Measurements from ENCODE around the gene SELENON. TPM values are rescaled to one million over a fixed set of nuclear protein-coding genes. Genes with fewer than 3 reads are reported as not detected.

The SELENON gene
- total RNA-seq, 1 experiment from 2014 or later = 90.9 TPM

GRCh38 chr1:25836695-25837094, 36.7 kb downstream of the SELENON start:
- no peak overlapping the region for H3K56ac ChIP-seq (ENCODE audit: insufficient read length, low read depth, low read length)
- no peak overlapping the region for H4K91ac ChIP-seq (ENCODE audit: insufficient read length, low read depth, low read length)
- no peak overlapping the region for H2BK5ac ChIP-seq (ENCODE audit: insufficient read length, low read length)
- no peak overlapping the region for H4K8ac ChIP-seq (replicated peaks; ENCODE audit: insufficient read length, low read depth, low read length)
- no peak overlapping the region for H3T11ph ChIP-seq (ENCODE audit: low read length)
- DNase-seq = no peak
- no peak overlapping the region for H3K9ac ChIP-seq (ENCODE audit: extremely low read depth, insufficient read length, low read length)
- H3K23ac ChIP-seq (ENCODE audit: insufficient read length, low read depth, low read length) = no peak overlapping the region
- no peak overlapping the region for H2BK20ac ChIP-seq (ENCODE audit: low read depth, low read length, poor library complexity, severe bottlenecking)
- no peak overlapping the region for H3K4me3 Mint-ChIP-seq
- no peaks in the 10 kb centered on the region for H3K27me3 ChIP-seq (ENCODE audit: insufficient read depth, low read length)
- H3K27ac ChIP-seq (ENCODE audit: insufficient read length, low read depth, low read length) = no peak overlapping the region
- H4K5ac ChIP-seq (ENCODE audit: insufficient read length, low read depth, low read length) = no peak overlapping the region
- H3K4ac ChIP-seq (ENCODE audit: low read depth, low read length) = no peak overlapping the region
- H3K23me2 ChIP-seq (ENCODE audit: insufficient read length, low read depth, low read length, poor library complexity, severe bottlenecking) = no peaks in the 10 kb centered on the region
- no peak overlapping the region for H3K27ac Mint-ChIP-seq
- no peak for TF ChIP-seq CTCF (conservative IDR thresholded peaks at IDR 0.05)
- H2BK15ac ChIP-seq (ENCODE audit: low read depth, low read length) = no peak overlapping the region
- H3K27me3 Mint-ChIP-seq (ENCODE audit: low read depth) = no peaks in the 10 kb centered on the region
- no peaks in the 10 kb centered on the region for H3K9me3 ChIP-seq (ENCODE audit: control insufficient read depth, low read depth, low read length)
- H3K36me3 Mint-ChIP-seq (ENCODE audit: insufficient read depth in 1 of 3, low read depth in 3 of 3) = peaks cover 23 to 46% (median 45%) of the 10 kb centered on the region in 3 experiments; a peak in 6 of 7 replicates
- H2AFZ ChIP-seq (ENCODE audit: low read length) = no peak overlapping the region
- H3K18ac ChIP-seq (ENCODE audit: insufficient read length, low read depth, low read length) = no peak overlapping the region
- H3K4me1 ChIP-seq (ENCODE audit: insufficient read depth, low read length) = no peaks in the 10 kb centered on the region
- no peaks in the 10 kb centered on the region for H4K20me1 ChIP-seq (ENCODE audit: control insufficient read depth, insufficient read depth, insufficient read length)
- H2BK12ac ChIP-seq (ENCODE audit: insufficient read length, low read depth, low read length) = no peak overlapping the region
- H3K9me3 Mint-ChIP-seq = no peaks in the 10 kb centered on the region
- no CpG with 5 or more reads among the region's 3 CpGs for WGBS (ENCODE audit: extremely low coverage, insufficient read length, low lambda C conversion rate)
- H3K79me2 ChIP-seq (ENCODE audit: insufficient read depth, low read length) = peaks cover 2% of the 10 kb centered on the region; the same call in 1 of the 2 replicates
- H2BK120ac ChIP-seq (ENCODE audit: low read depth, low read length, poor library complexity, severe bottlenecking) = no peak overlapping the region
- H2AK5ac ChIP-seq (ENCODE audit: insufficient read length, low read length) = no peak overlapping the region
- 0 out of 4 replicates have a peak, but pooled peaks cover 3% of the 10 kb centered on the region in 2 experiments for H3K4me1 Mint-ChIP-seq
- peaks cover 3% of the 10 kb centered on the region for H3K79me1 ChIP-seq (ENCODE audit: insufficient read depth, low read depth, low read length, poor library complexity, severe bottlenecking)
- H3K14ac ChIP-seq (ENCODE audit: insufficient read depth, low read length) = no peak overlapping the region
- no peak overlapping the region for H3K4me2 ChIP-seq (ENCODE audit: insufficient read depth, insufficient read length, low read length)

All from H9 (cell line).